AG09309 (cell line): ENCODE results near the gene IRAK2.

Experiments
- DNase-seq: peaks from one replicate; pipeline ENCODE4 v3.0.0-alpha.2; 2010; ENCODE audit warnings: low read depth
- H3K4me3 ChIP-seq: 2 replicates; pipeline ENCODE4 v1.5.1; 2011; ENCODE audit warnings: mild to moderate bottlenecking, low read depth, low read length, moderate library complexity; ENCODE audit not compliant: control insufficient read depth
- CTCF ChIP-seq: IDR thresholded peaks from 2 replicates; pipeline ENCODE4 v1.5.1; 2011; ENCODE audit warnings: mild to moderate bottlenecking, low read depth, low read length, inconsistent platforms; ENCODE audit not compliant: insufficient read depth, control insufficient read depth; ENCODE audit errors: missing control alignments

Gene IRAK2

GRCh38 chr3:10245081-10245712, 80.5 kb downstream of the IRAK2 start:
- no peak for DNase-seq
- no peak overlapping the region for H3K4me3 ChIP-seq
- no peak for TF ChIP-seq CTCF

DNA sequence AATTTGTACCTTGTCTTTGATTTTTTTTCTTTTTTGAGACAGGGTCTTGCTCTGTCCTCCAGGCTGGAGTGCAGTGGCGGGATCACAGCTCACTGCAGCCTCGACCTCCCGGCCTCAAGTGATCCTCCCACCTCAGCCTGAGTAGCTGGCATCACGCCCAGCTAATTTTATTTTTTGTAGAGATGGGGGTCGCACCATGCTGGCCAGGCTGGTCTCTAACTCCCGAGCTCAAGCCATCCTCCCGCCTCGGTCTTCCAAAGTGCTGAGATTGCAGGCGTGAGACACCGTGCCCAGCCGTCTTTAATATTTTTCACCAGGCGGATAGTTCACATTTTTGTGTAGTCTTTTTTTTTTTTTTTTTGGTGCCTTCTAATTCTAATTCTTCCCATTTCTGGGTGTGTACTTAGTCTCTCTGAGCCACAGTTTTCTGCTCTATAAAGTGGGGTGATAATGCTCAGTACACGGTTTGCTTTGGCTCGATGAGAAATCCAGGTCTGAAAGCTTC, 83.0 kb downstream of the IRAK2 start:
- TF ChIP-seq CTCF = no peak
- H3K4me3 ChIP-seq = peak overlapping the region; percentile 98
- DNase-seq = no peak

GRCh38 chr3:10248184-10248983, 83.7 kb downstream of the IRAK2 start, which contains the start of gene TATDN2:
TATDN2 (plus strand) TSS chr3:10248459; CDS start chr3:10249201, 742 bp downstream.
- DNase-seq = peak; percentile 81
- no peak for TF ChIP-seq CTCF

DNA sequence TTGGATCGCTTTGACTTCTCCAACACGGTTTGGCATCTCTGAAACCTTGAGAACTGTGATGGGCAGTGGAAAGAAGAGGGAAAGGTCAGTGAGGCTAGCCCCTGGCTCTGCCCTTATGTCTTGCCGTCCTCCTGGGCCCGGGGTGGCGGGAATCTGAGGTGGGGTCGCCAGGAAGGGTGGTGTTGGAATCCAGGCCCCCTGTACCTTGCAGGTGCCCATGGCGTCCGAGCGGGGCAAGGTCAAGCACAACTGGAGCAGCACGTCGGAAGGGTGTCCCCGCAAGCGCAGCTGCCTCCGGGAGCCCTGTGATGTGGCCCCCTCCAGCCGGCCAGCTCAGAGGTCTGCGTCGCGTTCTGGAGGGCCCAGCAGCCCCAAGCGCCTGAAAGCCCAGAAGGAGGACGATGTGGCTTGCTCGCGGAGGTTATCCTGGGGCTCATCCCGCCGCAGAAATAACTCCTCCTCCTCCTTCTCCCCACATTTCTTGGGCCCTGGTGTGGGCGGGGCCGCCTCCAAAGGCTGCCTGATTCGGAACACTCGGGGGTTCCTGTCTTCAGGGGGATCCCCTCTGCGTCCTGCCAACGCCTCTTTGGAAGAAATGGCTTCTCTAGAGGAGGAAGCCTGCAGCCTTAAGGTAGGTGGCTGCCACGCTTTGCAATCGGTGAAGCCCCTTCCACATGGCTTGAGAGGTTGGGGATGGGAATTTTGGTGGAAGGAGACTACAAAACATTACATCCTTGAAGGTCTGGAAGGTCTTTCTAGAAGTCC, 84.4 kb downstream of the IRAK2 start:
- DNase-seq = no peak
- peak overlapping the region; percentile 98 for H3K4me3 ChIP-seq

More at GRCh38 chr3:10248184-10248983, 83.7 kb downstream of the IRAK2 start, which contains the start of gene TATDN2:
- H3K4me3 ChIP-seq = peak within 1 kb of the TSS; percentile 98

GRCh38 chr3:10249833-10250232, 85.1 kb downstream of the IRAK2 start:
- peak overlapping the region; percentile 98 for H3K4me3 ChIP-seq
- no peak for TF ChIP-seq CTCF
- DNase-seq = no peak

More for the DNA sequence above, 84.4 kb downstream of the IRAK2 start:
- TF ChIP-seq CTCF = no peak

DNA sequence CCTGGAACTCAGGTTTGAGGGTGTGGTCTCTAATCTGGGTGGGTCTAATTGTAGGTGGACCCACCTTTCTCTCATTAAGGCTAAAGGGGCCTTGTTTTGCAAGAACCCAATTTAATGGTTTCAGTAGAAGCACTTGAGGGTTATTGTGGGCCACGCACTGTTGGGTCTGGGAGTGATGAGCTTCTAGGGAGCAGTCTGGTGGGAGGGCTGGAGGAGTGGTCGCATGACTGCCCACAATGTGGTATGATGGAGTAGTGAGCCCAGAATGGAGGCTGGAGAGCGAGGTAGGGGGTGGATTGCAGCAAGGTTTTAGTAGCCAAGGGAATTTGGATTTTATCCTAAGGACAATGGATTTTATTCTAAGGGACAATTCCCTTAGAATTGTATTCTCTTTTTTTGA, 86.3 kb downstream of the IRAK2 start:
- no peak overlapping the region for H3K4me3 ChIP-seq
- TF ChIP-seq CTCF = no peak
- no peak for DNase-seq
